HG03520 (cell line): ENCODE results near the gene TSPAN16.
"Not testable (repeated sequence)": the region's sequence is repeated elsewhere in the genome, so short reads cannot be mapped to it uniquely, and the experiment has no call there.

Experiments used
- ATAC-seq: cut with Tn5 transposase; IDR thresholded peaks from one replicate; pipeline ENCODE4 v1.9.1; 2021; ENCODE audit warnings: mild to moderate bottlenecking, moderate library complexity; ENCODE audit not compliant: unreplicated experiment

The TSPAN16 gene

GRCh38 chr19:11339254-11340098 lies 43.5 kb downstream of the TSPAN16 start, which contains the start of gene RAB3D:
Gene RAB3D (minus strand): TSS chr19:11339657. CDS start chr19:11337399, 2,258 bp downstream.
- peak; percentile 58 for ATAC-seq

- ATAC-seq = not testable (repeated sequence)
Measured at GRCh38 chr19:11340099-11340467, 44.1 kb downstream of the TSPAN16 start.

DNA sequence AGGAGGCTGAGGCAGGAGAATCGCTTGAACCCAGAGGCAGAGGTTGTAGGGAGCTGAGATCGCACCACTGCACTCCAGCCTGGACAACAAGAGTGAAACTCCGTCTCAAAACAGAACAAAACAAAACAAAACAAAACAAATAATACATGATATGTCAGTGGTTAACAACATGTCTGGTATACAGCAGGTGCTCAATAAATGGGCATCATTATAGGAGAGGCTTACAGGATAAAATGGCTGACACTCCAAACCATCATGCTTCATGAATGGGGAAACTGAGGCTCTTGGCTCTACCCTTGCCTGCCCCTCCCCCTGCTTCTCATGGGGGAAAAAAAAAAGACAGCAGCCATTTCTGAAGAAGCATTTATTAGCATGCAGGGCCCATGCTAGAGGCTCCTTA lies 46.5 kb downstream of the TSPAN16 start:
- ATAC-seq = no peak

DNA sequence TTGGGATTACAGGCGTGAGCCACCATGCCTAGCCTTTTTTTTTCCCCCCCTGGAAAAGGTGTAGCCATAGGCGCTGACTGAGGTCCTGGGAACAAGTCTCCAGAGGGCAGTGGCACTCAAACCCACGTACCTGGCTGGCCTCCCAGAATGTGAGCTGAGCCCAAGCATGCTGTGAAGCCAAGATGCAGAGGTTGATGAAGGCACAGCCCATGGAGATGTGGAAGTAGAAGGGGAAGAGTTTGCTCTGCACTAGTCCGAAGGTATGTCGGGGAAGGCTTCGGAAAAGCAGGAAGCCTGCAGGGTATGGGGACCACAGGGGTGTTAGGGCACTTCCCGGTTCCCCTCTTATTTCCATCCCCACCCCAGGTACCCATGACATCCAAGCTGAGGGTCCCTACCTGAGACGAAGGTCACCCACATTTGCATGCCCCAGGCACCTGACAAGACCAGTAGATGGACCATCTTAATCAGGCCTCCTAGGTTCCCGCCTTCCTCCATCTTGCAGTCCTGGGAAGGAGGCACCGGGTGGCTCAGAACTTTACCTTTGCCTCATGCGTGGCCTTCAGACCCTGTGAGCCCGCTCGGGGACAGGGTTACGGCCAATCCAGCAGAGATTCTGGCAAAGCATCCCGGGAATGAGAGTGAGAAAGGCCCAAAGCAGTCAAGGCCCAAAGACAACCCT lies 49.3 kb downstream of the TSPAN16 start:
- ATAC-seq = no peak

DNA sequence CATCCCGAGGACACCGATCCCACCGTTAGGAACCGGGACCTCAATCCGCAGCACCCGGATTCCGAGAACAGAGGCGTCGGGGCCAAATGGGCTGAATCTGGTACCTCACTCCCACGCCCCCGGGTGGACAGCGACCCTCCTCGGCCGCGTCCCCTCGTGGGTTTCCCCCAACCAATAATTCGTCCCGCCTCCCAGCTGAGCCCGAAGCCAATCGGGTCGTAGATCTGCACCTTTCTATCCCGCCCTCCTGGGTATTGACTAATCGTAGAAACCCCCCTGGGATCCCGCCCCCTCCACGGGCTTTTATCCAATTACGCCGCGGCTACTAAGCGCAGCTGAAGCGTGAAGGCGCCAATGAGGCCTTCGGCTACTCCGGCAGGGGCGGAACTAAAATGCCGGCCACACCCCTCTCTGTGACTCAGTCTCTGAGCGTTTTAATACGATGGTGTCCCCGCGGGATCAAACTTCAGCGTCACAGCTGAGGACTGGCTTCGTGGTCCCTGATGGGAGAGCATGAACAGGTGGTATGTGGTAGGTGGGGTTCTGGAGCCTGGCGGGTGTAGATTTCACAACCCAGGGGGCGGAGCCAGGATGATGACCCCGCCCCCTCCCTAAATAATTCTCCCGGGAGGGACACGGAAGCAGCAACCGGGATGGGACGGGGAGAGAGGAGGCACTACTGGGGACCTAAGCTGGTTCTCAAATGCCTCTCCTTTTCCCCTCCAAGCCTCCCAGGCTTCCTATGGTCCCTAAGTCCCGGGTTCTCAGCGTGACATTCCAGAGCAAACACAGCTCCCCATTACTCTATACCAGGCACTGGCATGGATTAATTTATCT lies 50.4 kb downstream of the TSPAN16 start, which contains the start of the genes CCDC159 and TMEM205:
Gene CCDC159, plus strand, starts transcription at position 416 of the 837 bp plus-strand sequence. Its CDS starts 88 bp downstream, at position 504.
Gene TMEM205, minus strand, starts transcription at position 165 of the 837 bp plus-strand sequence. CDS start 649 bp downstream, outside the sequence.
- ATAC-seq = peak; percentile 86

GRCh38 chr19:11347546-11348039 lies 51.6 kb downstream of the TSPAN16 start:
- ATAC-seq = no peak

DNA sequence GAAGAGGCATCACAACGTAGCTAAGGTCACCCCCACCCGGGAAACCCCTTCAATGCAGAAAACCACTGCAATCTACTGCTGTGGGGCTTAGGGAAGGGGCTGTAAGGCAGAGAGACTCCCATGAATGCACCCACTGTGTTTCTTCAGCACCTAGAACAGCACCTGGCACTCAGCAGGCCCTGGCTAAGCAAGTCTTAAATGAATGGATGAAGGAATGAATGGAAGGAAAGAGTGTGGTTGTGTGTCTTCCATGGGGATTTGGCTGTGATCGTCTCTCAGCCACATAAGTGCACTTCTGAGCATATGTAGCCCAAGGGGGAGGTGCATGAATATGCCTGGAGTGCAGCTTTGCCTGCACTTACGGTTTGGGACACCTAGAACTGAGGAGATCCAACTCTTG lies 53.2 kb downstream of the TSPAN16 start:
- ATAC-seq = no peak

GRCh38 chr19:11354102-11354501 lies 58.1 kb downstream of the TSPAN16 start:
- ATAC-seq = not testable (repeated sequence)

DNA sequence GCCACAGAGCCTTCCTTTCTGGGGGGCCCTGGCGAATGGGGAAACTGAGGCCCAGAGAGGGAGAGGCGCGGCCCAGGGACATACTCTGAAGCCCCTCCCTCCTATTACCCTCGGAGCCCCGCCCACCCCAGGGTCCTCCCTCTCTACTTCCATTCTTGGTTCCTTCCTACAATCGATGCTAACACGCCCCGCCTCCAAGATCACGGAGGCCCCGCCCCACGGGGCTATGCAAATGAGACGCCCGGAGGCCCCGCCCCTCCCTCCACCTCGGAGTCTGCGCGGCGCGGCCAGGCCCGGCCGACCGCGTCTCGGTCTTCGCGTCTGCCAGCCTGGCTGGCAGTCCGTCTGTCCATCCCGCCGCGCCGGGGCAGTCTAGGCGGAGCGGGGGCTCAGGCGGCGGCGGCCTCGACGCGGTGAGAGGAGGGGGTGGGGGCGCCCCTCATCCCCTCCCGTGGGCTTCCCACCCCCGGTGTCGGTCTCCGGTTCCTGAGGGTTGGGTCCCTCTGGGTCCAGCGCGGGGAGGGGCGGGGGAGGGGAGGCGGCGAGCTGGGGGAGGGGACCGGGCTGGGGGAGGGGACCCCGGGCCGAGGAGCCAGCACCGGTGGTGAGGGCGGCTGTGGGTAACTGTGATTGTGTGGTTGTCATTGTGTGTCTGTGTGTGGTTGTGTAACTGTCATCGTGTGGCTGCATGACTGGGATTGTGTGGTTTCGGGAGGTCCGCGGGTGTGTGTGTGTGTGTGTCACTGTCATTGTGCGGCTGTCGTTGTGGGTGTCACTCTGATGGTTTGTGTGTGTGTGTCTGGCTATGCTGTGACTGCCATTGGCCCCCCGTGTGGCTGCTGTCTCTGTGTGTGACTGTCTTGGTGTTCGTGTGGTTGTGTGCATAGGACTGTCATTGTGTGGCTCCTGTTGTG lies 59.5 kb downstream of the TSPAN16 start, which contains the start of gene PLPPR2:
Gene PLPPR2, plus strand, starts transcription at position 273 of the 914 bp plus-strand sequence. CDS start 2,242 bp downstream, outside the sequence.
- no peak for ATAC-seq

GRCh38 chr19:11356074-11356397 lies 60.1 kb downstream of the TSPAN16 start:
- ATAC-seq = no peak

DNA sequence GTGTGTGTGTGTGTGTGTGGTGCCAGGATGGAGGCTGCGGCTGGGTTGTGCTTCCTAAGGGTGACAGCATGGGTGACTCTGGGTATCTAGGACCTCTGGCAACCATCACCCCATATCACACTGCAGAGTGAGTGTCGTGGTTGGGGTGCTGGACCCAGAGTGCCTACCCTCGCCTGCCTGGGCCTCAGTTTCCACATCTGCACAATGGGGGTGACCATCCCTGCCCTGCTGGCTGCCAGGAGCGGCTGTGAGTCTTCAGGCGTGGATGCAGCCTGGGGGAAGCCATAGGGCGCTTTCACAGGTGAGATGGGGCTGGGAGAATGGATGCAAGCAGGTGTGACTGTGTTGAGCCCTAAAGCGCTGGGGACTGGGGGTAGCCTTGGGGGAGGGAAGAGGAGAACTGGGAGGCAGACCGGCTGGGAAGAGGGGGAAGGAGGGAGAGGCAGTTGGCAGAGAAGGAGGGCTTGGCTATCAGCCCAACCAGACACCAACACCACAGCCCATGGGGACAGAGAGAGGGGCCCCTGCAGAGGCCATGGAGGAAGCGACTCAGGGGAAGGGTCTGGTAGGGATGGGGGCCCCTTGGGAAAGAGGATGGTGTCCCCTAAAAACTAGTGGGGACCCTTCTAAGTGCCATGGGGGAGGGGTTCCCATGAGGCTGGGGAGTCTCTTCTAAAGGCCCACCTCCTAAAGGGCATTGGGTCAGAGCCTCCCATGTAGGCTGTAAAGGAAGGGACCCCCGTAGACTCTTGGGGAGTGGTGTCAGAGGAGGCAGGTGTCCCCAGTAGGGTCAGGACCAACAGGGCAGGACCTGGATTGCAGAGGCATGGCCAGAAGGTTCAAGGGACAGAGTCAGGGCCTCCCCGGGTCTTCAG lies 61.0 kb downstream of the TSPAN16 start:
- ATAC-seq = no peak

GRCh38 chr19:11359421-11359820 lies 63.5 kb downstream of the TSPAN16 start:
- no peak for ATAC-seq

DNA sequence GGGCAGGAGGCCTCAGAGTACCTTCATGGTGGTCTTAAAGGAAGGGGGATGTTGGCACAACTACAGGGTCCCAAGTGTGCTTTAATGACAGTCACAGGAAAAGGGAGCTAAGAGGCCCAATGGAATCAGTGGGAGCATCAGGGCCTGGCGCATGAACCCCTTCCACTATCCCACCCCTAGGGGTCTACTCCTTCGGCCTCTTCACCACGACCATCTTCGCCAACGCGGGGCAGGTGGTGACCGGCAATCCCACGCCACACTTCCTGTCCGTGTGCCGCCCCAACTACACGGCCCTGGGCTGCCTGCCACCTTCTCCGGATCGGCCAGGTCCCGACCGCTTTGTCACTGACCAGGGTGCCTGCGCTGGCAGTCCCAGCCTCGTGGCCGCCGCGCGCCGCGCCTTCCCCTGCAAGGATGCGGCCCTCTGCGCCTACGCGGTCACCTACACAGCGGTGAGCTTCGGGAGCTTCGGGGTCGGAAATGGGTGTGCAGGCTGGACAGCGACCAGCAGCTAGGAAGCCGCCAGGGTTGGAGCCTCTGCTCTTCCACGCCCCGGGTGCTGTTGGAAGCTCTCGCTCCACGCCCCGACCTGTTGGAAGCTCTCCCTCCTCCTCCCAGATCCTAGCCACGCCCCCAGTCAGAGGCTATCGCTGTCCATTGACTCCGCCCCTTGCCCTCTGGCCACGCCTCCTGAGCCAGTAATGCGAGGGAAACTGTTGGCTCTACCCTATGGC lies 65.2 kb downstream of the TSPAN16 start:
- ATAC-seq = no peak

DNA sequence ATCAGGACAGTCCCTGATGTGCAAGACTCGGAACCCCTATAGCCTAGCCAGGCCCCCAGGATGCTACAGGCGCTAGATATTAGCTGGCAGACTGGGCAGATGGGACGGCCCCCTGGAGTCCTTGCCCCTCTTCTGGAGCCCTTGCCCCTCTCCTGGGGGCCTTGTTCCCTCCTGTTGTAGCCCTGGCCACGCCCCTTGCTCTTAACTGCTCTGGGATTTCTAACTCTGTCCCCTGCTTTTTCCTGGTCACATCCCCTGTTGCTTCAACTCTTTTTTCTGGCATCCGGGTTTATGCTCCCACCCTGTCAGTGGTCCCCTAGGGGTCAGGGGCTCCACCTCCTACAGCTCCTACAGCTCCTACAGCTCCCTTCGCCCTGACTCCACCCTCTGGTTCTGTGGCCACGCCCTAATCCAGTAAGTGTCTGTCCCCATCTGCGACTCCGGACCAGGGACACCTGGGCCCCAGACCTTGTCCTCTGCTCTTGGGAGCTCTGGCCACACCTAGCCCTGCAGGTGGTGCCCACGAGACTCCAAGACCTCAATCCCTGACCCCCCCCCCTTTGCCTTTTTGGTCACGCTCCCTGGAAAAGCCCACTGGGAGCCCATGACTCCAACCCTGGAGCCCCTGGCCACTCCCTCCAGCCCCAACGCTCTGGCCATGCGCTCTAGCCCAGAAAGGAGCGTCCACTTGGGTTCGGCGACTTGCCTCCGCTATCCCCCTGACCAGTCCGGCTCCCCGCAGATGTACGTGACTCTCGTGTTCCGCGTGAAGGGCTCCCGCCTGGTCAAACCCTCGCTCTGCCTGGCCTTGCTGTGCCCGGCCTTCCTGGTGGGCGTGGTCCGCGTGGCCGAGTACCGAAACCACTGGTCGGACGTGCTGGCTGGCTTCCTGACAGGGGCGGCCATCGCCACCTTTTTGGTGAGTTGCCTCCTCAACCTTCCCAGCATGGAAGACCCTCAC lies 66.1 kb downstream of the TSPAN16 start:
- no peak for ATAC-seq

DNA sequence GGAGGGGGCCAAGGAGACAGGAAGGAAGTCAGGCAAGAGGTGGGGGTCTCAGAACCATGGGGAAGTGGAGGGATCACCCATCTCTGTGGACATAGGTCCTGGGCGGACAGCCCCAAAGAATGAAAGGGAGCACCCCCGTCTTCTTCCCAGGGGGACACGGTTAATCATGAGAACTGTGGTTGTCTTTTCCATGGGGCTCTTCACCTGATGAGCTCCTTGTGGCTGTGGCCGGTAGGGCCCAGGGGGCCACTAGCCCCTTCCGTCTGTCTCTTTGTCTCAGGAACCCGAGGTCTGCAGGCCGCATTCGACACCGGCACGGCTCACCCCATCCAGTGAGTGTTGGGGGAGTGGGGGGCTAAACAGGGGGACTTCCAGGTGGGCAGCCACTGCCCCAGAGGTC lies 67.9 kb downstream of the TSPAN16 start:
- ATAC-seq = no peak

DNA sequence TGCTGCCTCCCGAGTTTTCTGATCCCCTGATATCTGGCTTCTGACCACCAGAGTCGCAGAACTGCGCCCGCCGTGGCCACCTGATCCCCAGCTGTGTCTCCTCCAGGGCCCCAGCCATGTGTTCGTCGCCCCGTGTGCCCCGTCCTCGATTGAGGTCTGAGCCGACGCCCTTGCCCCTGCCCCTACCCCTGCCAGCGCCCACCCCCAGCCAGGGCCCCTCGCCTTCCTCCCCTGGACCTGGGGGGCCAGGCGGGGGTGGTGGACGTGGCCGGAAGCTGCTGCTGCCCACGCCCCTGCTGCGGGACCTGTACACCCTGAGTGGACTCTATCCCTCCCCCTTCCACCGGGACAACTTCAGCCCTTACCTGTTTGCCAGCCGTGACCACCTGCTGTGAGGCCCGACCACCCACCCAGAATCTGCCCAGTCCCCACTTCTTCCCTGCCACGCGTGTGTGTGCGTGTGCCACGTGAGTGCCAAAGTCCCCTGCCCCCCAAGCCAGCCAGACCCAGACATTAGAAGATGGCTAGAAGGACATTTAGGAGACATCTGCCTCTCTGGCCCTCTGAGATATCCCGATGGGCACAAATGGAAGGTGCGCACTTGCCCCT lies 68.4 kb downstream of the TSPAN16 start:
- ATAC-seq = no peak

GRCh38 chr19:11364935-11365334 lies 69.0 kb downstream of the TSPAN16 start:
- ATAC-seq = no peak
